ENCODE measurements around the gene SMIM10L2A. TPM values are rescaled to one million over a fixed set of nuclear protein-coding genes. Genes with fewer than 3 reads are reported as not detected.

SMIM10L2A gene
- total RNA-seq, 1 experiment from 2014 or later, result 18.3 TPM

- H2BK20ac ChIP-seq (ENCODE audit: low read depth, low read length, poor library complexity, severe bottlenecking), result no peak overlapping the region
- no peak overlapping the region for H2BK120ac ChIP-seq (ENCODE audit: low read depth, low read length, poor library complexity, severe bottlenecking)
- no peaks in the 10 kb centered on the region for H3K79me1 ChIP-seq (ENCODE audit: insufficient read depth, low read depth, low read length, poor library complexity, severe bottlenecking)
- H3K14ac ChIP-seq (ENCODE audit: insufficient read depth, low read length), result no peak overlapping the region
- no peak overlapping the region for H3T11ph ChIP-seq (ENCODE audit: low read length)
- H2BK12ac ChIP-seq (ENCODE audit: insufficient read length, low read depth, low read length), result no peak overlapping the region
- no peak overlapping the region for H3K23ac ChIP-seq (ENCODE audit: insufficient read length, low read depth, low read length)
- TF ChIP-seq, protein P1, sequence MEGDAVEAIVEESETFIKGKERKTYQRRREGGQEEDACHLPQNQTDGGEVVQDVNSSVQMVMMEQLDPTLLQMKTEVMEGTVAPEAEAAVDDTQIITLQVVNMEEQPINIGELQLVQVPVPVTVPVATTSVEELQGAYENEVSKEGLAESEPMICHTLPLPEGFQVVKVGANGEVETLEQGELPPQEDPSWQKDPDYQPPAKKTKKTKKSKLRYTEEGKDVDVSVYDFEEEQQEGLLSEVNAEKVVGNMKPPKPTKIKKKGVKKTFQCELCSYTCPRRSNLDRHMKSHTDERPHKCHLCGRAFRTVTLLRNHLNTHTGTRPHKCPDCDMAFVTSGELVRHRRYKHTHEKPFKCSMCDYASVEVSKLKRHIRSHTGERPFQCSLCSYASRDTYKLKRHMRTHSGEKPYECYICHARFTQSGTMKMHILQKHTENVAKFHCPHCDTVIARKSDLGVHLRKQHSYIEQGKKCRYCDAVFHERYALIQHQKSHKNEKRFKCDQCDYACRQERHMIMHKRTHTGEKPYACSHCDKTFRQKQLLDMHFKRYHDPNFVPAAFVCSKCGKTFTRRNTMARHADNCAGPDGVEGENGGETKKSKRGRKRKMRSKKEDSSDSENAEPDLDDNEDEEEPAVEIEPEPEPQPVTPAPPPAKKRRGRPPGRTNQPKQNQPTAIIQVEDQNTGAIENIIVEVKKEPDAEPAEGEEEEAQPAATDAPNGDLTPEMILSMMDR (conservative IDR thresholded peaks at IDR 0.05), result no peak
- H2AFZ ChIP-seq (ENCODE audit: low read length), result no peak overlapping the region
- peaks cover 65 to 70% of the 10 kb centered on the region in 2 experiments for H3K9me3 Mint-ChIP-seq
- no peak overlapping the region for H3K4me2 ChIP-seq (ENCODE audit: insufficient read depth, insufficient read length, low read length)
- H3K56ac ChIP-seq (ENCODE audit: insufficient read length, low read depth, low read length), result no peak overlapping the region
- peaks cover 20% of the 10 kb centered on the region for H3K9me3 ChIP-seq (ENCODE audit: control insufficient read depth, low read depth, low read length)
- WGBS (ENCODE audit: extremely low coverage, insufficient read length, low lambda C conversion rate), result no CpG with 5 or more reads among the region's 7 CpGs
- no peak overlapping the region for H2BK15ac ChIP-seq (ENCODE audit: low read depth, low read length)
- H4K8ac ChIP-seq (replicated peaks; ENCODE audit: insufficient read length, low read depth, low read length), result no peak overlapping the region
- no peaks in the 10 kb centered on the region for H4K20me1 ChIP-seq (ENCODE audit: control insufficient read depth, insufficient read depth, insufficient read length)
- H3K27ac Mint-ChIP-seq, result no peak overlapping the region
- H3K9ac ChIP-seq (ENCODE audit: extremely low read depth, insufficient read length, low read length), result no peak overlapping the region
- no peak overlapping the region for H3K27ac ChIP-seq (ENCODE audit: insufficient read length, low read depth, low read length)
- H3K4me1 ChIP-seq (ENCODE audit: insufficient read depth, low read length), result no peaks in the 10 kb centered on the region; the same call in 1 of the 2 replicates
- no peak overlapping the region for H3K4ac ChIP-seq (ENCODE audit: low read depth, low read length)
- peaks cover 0 to 8% (median 0%) of the 10 kb centered on the region in 3 experiments; a peak in 4 of 7 replicates for H3K36me3 Mint-ChIP-seq (ENCODE audit: insufficient read depth in 1 of 3, low read depth in 3 of 3)
- H3K23me2 ChIP-seq (ENCODE audit: insufficient read length, low read depth, low read length, poor library complexity, severe bottlenecking), result no peaks in the 10 kb centered on the region
- H3K4me3 Mint-ChIP-seq, result no peak overlapping the region
- H3K79me2 ChIP-seq (ENCODE audit: insufficient read depth, low read length), result no peaks in the 10 kb centered on the region
- H2BK5ac ChIP-seq (ENCODE audit: insufficient read length, low read length), result no peak overlapping the region
- H3K27me3 ChIP-seq (ENCODE audit: insufficient read depth, low read length), result no peaks in the 10 kb centered on the region
- H3K27me3 Mint-ChIP-seq (ENCODE audit: low read depth), result peaks cover 1% of the 10 kb centered on the region; the same call in 1 of the 2 replicates
- H2AK5ac ChIP-seq (ENCODE audit: insufficient read length, low read length), result no peak overlapping the region
- DNase-seq, result no peak
- H4K91ac ChIP-seq (ENCODE audit: insufficient read length, low read depth, low read length), result no peak overlapping the region
- H3K18ac ChIP-seq (ENCODE audit: insufficient read length, low read depth, low read length), result no peak overlapping the region
- no peak overlapping the region for H4K5ac ChIP-seq (ENCODE audit: insufficient read length, low read depth, low read length)
- H3K4me1 Mint-ChIP-seq, result peaks cover 20 to 24% of the 10 kb centered on the region in 2 experiments
Observed at GRCh38 chrX:135391734-135392133, 30.0 kb upstream of the SMIM10L2A start.
